ENCODE results near the gene LRRC23.
"Not testable (repeated sequence)": the region's sequence is repeated elsewhere in the genome, so short reads cannot be mapped to it uniquely, and the experiment has no call there.

- TF ChIP-seq CTCF (optimal IDR thresholded peaks at IDR 0.05 in 1 of 3, IDR thresholded peaks at IDR 0.05 in 1 of 3, conservative IDR thresholded peaks at IDR 0.05 in 1 of 3; ENCODE audit: extremely low read depth in 1 of 3, insufficient read depth in 2 of 3, low read length in 3 of 3); EZH2 (IDR thresholded peaks at IDR 0.05; ENCODE audit: low read length): not testable (repeated sequence)
Measured at GRCh38 chr12:6886206-6886999, 18.2 kb upstream of the LRRC23 start.
